CD4-positive, alpha-beta T cell treated with Interleukin-17A for 1 hour (primary cell): ENCODE measurements around the gene ATF7IP2.

Experiments used
- DNase-seq: peaks from one replicate; pipeline ENCODE4 v3.0.0-alpha.2; 2020

ATF7IP2 gene

GRCh38 chr16:10518479-10519041, 132.7 kb downstream of the ATF7IP2 start:
- DNase-seq, result no peak

- DNase-seq, result no peak
Measured at GRCh38 chr16:10519297-10519696, 133.4 kb downstream of the ATF7IP2 start.

GRCh38 chr16:10519929-10520868, 134.3 kb downstream of the ATF7IP2 start:
- DNase-seq, result no peak

GRCh38 chr16:10520869-10521578, 135.2 kb downstream of the ATF7IP2 start:
- no peak for DNase-seq

- DNase-seq, result peak; percentile 46
Measured at GRCh38 chr16:10521681-10522274, 135.9 kb downstream of the ATF7IP2 start.

GRCh38 chr16:10522966-10523365, 137.1 kb downstream of the ATF7IP2 start:
- no peak for DNase-seq

GRCh38 chr16:10525214-10525825, 139.5 kb downstream of the ATF7IP2 start:
- DNase-seq, result no peak

- no peak for DNase-seq
Measured at GRCh38 chr16:10526962-10527361, 141.1 kb downstream of the ATF7IP2 start.

GRCh38 chr16:10528635-10529034, 142.8 kb downstream of the ATF7IP2 start:
- DNase-seq, result no peak

- DNase-seq, result no peak
Measured at GRCh38 chr16:10529895-10530669, 144.2 kb downstream of the ATF7IP2 start.

GRCh38 chr16:10530685-10531084, 144.8 kb downstream of the ATF7IP2 start:
- DNase-seq, result no peak

- no peak for DNase-seq
Measured at GRCh38 chr16:10531582-10531981, 145.7 kb downstream of the ATF7IP2 start.
